Eye (tissue), 1 donor: ENCODE results near the gene AUTS2.

ENCODE experiments used
- DNase-seq: peaks from one replicate; pipeline ENCODE4 v3.0.0-alpha.2; 2015

The AUTS2 gene

GRCh38 chr7:69911337-69911736 lies 313.1 kb downstream of the AUTS2 start:
- no peak for DNase-seq

GRCh38 chr7:69912141-69912540 lies 313.9 kb downstream of the AUTS2 start:
- DNase-seq = no peak

- DNase-seq = no peak
These were observed 314.6 kb downstream of the AUTS2 start for GRCh38 chr7:69912846-69913245.

DNA sequence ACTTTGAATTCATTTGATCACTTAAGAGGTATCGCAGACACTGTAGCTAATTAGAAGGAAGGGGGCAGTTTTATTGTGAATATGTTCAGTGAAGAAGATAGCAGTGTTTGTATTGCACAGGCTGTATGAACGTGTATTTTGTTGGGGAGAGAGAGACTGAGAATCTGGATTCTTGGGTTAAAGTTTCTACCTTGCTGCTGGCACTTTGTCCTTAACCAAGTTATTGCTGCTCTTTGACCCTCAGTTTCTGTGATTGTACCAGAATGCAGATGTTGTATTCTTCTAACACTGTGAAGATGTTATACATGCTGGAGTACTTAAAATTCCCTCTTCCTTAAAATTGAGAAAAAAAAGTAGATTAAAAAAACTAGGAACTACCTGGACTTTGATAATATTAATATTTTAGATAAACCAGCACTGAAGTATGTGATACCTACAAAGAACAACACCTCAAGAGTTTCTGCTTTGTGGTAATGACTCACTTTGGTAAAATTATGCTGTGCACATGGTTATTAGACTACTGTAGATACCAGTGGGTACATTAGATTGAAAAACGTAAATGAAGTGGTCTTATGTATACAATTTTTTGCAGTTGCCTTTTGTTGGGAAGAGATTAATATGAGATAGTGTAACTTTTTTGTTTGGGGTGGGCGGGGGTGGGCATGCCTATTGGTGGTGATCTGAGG lies 321.3 kb downstream of the AUTS2 start:
- no peak for DNase-seq

DNA sequence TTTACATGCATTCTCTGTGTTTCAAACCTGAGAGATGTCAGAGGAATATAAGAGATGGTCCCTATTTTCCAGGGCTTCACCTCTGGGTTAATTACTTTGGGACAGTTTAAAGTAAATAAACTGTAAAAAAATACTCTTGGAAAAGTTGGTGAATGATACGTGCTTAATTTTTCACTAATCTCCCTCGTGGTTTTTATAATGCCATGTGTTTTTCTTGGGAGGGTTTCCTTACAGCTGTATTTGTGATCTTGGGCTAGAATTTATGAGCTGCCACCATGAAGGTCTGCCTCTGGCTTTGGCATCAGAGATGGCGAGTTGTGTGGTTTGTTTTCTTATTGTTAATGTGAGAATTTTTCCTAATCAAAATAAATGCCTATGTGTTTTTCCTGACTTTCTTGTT lies 322.5 kb downstream of the AUTS2 start:
- no peak for DNase-seq

- DNase-seq = no peak
These were observed 323.9 kb downstream of the AUTS2 start for GRCh38 chr7:69922026-69922803.

GRCh38 chr7:69927461-69927860 lies 329.2 kb downstream of the AUTS2 start:
- DNase-seq = no peak

DNA sequence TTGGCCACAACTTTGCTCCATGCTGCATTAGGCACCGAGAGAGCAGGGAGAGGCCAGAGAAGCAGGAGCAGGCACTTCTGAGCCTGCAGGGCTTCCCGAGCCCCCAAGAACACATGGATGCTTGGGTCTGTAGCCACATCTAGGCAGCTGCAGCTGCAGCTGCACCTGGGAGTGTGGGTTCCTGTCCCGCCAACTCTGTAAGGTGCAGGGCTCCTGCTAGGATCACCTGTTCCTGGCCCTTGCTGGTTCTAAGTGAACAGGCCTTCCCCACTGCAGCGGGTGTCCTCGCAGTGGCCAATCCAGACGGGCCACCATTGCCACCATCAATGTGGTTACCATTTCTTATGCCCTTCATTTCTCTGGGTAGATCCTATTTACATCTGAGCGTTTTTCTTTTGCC lies 330.3 kb downstream of the AUTS2 start:
- DNase-seq = no peak

GRCh38 chr7:69929622-69930021 lies 331.3 kb downstream of the AUTS2 start:
- DNase-seq = no peak

DNA sequence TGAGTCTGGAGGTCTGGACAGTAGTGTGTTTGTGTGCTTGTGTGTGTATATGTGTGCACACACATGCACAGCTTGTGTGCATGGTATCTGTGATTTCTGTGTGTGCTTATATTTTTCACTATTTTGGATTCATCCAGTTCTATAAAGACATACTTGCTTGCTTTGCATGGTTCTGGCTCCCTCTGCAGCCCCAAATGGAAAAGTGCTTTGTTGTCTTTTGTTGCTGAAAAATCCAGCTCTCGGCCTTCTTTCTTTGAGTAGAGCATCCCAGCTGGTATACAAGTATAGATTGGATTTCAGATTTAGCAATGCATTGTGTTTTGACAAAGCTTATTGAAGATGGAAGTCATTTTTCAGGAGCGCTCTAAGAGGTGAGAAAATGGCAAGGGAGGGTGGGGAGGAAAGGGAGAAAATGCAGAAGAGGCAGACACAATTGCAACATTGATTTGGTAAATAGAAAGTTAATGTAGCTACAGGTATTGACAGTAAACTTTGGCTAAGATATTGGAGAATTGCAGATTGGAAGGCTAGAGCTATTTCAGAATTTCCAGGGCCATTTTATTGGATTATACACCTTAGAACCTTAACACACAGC lies 333.9 kb downstream of the AUTS2 start:
- DNase-seq = peak; percentile 82

DNA sequence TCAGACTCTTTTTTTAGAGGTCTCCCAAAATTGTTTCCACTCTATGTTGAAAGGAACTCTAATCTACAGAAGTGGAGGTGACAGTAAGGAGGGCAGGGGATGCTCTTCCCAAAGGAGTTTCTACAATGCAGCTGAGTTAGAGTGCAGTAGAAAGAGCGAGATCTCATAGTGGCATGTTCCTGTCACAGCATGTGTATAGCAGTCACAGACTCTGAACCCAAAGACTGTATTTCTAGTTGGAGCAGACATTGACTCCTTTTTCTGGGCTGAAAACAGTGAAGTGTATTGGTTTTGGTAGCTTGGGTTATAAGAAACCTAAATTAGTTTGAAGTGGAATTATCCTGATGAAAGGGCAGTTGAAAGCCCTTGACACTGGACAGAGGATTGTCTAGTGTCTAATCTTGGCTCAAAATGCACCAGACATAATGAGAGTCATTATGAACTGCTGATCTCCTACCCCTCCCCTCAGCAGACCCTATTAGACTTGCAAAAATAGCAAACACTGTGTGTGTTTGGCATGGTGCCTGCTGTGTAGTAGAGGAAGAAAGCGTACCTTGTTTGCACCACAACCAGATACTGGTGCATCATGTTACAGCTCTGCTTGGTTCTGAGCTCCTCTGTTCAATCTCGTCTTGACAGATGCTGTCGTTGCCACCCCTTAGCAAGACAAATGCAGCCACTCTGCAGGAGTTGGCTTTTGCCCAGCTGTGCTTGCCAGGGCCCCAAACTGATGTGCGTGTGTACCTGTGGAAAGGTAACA lies 336.0 kb downstream of the AUTS2 start:
- DNase-seq = peak; percentile 44

DNA sequence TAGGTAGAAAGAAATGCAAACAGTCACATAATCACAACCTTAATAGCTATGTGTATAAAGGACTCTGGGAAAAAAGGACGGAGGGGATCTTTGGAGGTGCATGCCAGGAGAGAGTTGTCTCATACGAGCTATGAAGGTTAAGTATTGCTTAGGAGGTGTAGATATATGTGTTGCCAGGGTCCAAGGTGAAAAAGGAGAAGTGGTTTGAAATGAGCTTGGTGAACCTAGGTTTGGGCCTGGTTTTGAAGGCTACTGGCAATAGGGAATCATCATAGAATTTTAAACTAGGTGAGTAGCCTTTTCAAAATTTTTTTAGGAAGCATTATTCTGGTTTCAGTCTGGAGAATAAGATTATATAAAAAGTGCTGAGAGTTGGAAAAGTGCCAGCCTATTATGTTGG lies 336.8 kb downstream of the AUTS2 start:
- no peak for DNase-seq

DNA sequence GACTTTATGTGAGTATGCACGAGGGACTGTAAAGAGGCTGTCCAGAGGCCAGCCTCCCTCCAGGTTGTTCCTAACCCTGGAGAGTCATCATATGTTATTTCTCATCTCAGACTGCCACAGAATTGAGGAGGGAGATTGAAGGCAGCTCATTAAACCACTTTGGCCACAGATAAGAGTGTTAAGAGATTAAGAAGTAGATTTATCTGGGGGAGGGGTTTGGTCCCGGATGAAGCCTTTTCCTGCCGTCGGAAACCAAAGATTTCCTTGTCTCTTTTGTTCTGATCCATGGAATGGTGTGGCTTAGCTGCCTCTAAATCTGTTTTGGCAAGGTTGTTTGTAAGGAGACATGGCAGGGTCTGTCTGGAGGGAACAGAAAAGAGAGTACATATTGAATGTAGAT lies 338.8 kb downstream of the AUTS2 start:
- no peak for DNase-seq

DNA sequence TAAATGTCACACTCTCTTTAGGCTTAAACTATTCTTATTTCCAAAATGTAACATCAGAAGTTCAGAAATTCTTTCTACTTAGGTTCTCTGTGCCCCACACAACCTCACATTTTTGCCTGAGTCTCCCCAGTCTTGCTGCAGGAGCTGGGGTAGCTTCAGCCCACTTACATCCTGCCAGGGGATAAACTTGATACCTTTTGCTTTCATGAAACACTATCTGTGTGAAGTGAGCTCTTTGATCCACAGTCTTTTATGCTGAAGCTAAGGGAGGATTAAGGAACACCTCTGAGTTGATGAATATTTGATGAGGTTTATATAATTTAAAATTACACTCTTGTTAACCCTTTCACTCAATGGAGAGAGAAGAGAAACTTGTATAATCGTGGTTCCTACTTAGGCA lies 341.0 kb downstream of the AUTS2 start:
- no peak for DNase-seq

DNA sequence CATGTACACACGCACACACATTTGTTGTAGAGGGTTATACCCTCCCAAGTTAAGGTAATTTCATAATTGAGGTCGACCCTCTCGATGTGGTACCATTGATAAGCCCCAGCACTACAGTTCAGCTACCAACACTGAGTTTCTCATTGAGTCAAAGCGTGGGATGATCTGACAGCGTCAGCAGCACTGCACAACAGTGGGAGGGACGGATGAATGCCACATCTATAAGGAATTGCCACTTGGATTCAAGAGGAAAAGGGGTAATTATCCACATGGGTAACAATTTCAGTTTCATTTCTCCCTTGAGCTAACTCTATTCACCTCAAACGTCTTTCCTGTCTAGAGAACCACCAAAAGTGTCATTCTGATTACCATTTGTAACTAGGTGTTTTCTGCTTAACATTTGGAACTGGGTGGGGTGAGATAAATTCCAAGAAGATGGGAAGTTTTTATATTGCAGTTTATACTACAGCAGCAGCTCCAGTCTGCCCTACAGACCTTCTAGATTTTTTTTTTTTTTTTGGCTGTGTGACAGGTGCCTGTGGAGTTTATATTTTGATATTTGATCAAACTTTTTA lies 342.9 kb downstream of the AUTS2 start:
- no peak for DNase-seq

DNA sequence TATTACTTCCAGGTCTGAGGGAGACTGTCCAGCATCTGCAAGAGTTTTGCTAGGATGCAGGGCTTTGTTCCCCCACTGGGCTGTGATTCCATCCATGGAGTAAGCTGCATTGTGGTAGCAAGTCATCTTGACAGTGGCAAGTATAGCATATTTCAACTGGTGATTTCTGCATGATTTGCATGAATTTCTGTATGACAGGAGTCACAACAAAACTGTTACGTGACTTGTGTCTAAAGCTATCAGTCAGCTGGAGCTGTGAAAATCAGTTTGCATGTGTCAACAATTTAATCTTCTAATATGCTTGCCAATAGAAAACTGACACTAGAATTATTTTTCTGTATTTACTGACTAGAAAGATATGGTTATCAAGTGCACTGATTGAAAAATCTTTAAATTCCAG lies 344.3 kb downstream of the AUTS2 start:
- no peak for DNase-seq

DNA sequence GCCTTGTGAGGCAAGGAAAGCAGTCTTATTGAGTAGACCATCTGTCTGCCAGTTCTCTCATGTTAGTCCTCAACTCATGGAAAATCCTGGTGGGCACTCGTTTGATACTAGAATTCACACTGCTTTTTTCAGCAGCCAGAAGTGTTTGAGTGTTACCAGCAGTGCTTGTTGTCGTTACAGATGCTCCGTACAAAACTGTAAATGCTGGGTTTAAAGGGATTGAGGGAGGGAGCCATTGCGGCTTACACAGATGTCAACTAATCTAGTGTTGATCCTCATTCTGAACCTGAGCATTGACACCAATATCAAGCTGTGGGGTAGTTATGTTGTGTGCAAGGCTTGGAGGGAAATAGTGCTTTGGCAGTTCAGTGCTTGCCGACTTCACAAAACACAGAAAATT lies 348.6 kb downstream of the AUTS2 start:
- peak; percentile 43 for DNase-seq

DNA sequence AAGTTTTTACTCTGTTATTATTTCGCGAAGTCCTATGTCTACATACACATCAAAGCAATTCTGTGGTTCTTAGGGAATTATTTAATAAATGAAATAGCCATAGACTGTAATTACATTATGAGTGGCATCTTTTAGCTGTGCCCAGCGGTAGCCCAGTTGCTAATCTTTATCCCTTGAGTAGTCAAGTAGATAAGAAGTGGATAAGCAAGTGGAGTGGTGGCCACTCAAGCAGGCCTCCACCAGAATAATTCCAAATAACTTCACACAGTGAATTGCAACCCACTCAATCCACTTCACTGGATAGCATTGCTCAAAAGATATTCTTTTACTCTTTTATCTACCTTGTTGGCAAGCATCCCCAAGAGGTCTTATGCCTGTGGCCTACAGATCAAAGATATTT lies 349.7 kb downstream of the AUTS2 start:
- DNase-seq = no peak

DNA sequence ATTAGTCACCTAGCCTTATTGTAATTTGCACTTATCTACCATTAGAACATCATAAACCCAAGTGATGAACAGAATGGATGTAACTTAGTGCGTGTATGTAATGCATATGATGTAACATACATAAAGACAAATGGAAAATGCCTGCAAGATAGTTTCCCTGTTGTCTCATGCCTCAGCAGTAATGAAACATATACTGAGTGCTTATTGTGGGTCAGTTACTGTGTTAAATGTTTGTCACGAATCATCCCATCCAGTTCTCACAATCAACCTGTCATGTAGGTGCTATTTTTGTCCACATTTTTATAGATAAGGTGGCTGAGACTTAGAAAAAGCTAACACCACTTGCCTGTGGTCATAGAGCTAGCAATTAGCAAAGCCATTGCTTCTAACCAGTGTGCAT lies 350.8 kb downstream of the AUTS2 start:
- no peak for DNase-seq

DNA sequence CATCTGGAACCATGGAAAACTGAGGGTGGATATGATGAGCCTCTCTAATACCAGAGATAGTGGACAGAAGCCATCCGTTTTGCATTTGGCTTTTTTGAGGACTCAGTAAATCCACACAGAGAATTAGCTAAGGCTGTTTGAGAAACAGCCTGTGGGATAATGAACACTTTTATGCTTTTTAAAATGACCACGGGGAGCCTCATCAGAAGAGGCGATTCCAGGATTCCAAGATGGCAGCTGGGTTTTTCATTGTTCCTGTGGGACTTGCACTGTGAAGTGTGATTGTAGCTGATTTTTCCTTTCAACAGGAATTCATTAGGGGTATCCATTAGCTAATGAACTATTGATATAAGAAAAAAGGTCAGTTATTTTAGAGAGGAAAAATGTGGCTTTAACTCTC lies 353.2 kb downstream of the AUTS2 start:
- no peak for DNase-seq

- DNase-seq = peak; percentile 57
These were observed 355.1 kb downstream of the AUTS2 start for GRCh38 chr7:69953136-69954067.

DNA sequence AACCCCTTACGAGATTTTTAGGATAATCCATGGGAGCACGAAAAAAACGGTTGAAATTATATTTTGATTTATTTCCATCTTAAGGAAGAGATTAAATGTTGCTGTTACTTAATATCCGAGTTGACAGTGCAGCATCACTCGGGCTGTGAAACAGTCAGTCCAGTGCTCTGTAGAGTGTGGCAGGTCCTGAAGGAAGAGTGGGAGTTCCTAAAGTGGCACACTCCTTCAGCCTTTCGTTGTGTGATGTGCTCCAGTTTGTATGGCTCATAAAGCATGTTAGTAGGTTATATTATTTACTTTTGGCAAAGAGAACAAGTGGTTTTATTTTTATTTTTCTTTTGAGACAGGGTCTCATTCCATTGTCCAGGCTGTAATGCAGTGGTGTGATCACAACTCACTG lies 358.3 kb downstream of the AUTS2 start:
- no peak for DNase-seq
